Prostate gland (tissue), 2 donors: ENCODE results near the gene FKBP6.

Experiments
- POLR2A ChIP-seq: fragments of 450-650 bp; IDR thresholded peaks from one replicate; pipeline ENCODE4 v1.6.1; 2016; ENCODE audit warnings: antibody characterized with exemption, mild to moderate bottlenecking
- POLR2AphosphoS5 ChIP-seq: sonication (generic); formaldehyde crosslinking; IDR thresholded peaks from one replicate; pipeline ENCODE4 v1.6.1; 2017; ENCODE audit warnings: antibody characterized with exemption
- TF ChIP-seq, protein P1 (sequence below), 4 experiments: fragments of 200-600 bp in 2 of 4; fragments of 450-650 bp in 2 of 4; sonication (generic) in 2 of 4; IDR thresholded peaks; 1 replicate in 3 of 4; 2 replicates in 1 of 4; pipeline ENCODE4 v1.5.1; 2016 to 2019; ENCODE audit warnings: antibody characterized with exemption in 4 of 4, mild to moderate bottlenecking in 2 of 4, moderate library complexity in 2 of 4

DNA sequence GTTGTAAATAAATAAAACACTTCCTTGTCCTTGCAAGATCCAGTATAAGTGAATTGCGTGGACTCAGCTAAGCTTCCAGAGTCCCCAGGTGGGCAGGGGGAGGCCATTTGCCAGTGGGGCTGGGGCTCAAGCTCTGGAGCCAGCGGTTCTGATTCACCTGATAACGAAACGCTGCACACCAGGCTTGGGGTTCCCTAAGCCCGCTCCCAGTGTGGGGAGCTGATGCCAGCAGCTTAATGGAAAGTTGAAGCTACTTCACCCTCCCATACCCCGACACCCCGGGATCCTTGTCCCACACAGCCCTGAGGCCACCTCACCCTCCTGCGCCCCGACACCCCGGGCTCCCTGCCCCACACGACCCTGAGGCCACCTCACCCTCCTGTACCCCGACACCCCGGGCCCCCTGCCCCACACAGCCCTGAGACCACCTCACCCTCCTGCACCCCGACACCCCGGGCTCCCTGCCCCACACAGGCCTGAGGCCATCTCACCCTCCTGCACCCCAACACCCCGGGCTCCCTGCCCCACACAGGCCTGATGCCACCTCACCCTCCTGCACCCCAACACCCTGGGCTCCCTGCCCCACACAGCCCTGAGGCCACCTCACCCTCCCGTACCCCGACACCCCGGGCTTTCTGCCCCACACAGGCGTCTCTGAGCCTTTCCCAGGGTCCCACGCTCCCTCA, 30.8 kb downstream of the FKBP6 start:
- TF ChIP-seq, protein P1, sequence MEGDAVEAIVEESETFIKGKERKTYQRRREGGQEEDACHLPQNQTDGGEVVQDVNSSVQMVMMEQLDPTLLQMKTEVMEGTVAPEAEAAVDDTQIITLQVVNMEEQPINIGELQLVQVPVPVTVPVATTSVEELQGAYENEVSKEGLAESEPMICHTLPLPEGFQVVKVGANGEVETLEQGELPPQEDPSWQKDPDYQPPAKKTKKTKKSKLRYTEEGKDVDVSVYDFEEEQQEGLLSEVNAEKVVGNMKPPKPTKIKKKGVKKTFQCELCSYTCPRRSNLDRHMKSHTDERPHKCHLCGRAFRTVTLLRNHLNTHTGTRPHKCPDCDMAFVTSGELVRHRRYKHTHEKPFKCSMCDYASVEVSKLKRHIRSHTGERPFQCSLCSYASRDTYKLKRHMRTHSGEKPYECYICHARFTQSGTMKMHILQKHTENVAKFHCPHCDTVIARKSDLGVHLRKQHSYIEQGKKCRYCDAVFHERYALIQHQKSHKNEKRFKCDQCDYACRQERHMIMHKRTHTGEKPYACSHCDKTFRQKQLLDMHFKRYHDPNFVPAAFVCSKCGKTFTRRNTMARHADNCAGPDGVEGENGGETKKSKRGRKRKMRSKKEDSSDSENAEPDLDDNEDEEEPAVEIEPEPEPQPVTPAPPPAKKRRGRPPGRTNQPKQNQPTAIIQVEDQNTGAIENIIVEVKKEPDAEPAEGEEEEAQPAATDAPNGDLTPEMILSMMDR (IDR thresholded peaks at IDR 0.05), result no peak
- TF ChIP-seq POLR2A (no peak), POLR2AphosphoS5 (no peak)
